WTC11 (cell line): ENCODE results near the gene CHRM3. TPM values are rescaled to one million over a fixed set of nuclear protein-coding genes. Genes with fewer than 3 reads are reported as not detected.

Source experiments
- ATAC-seq: fragments of 200-7000 bp; cut with Tn5 transposase; 2 replicates; pipeline ENCODE4 v1.10.0; 2021; ENCODE audit warnings: mild to moderate bottlenecking, moderate library complexity
- CTCF ChIA-PET: fragments of 300-600 bp; sonication (Branson Sonifier 250); formaldehyde crosslinking; loops from one replicate; lab custom pipeline; 2021; ENCODE audit warnings: antibody characterized with exemption; lab: Charles Lee
- POLR2A ChIA-PET: fragments of 350-600 bp; sonication (Branson Sonifier 250); formaldehyde crosslinking; loops from one replicate; lab custom pipeline; 2021; ENCODE audit warnings: antibody characterized with exemption; lab: Charles Lee
- DNase-seq: peaks from one replicate; pipeline ENCODE4 v3.0.0; 2021; ENCODE audit warnings: low spot score
- H3K27ac Mint-ChIP-seq: 2 replicates; pipeline ENCODE4 v1.8.0; 2021; ENCODE audit warnings: mixed read lengths
- H3K27me3 Mint-ChIP-seq: 2 replicates; pipeline ENCODE4 v1.8.0; 2021; ENCODE audit warnings: low read depth, mild to moderate bottlenecking, moderate library complexity, mixed read lengths
- H3K36me3 Mint-ChIP-seq: 2 replicates; pipeline ENCODE4 v1.8.0; 2021; ENCODE audit warnings: mixed read lengths
- H3K4me1 Mint-ChIP-seq: 2 replicates; pipeline ENCODE4 v1.8.0; 2022; ENCODE audit warnings: mixed read lengths
- H3K4me3 Mint-ChIP-seq: 2 replicates; pipeline ENCODE4 v1.8.0; 2021; ENCODE audit warnings: mild to moderate bottlenecking, moderate library complexity, mixed read lengths
- H3K9me3 Mint-ChIP-seq: 2 replicates; pipeline ENCODE4 v1.8.0; 2021; ENCODE audit warnings: mixed read lengths
- CBFB ChIP-seq: sonication (generic); formaldehyde crosslinking; IDR thresholded peaks from 2 replicates; pipeline ENCODE4 v1.8.1; 2022; ENCODE audit warnings: mild to moderate bottlenecking, low read depth, missing genetic modification reagents
- CREB1 ChIP-seq: sonication (generic); formaldehyde crosslinking; IDR thresholded peaks from 2 replicates; pipeline ENCODE4 v1.8.0; 2023; ENCODE audit warnings: mild to moderate bottlenecking, missing genetic modification reagents
- FOXK1 ChIP-seq: sonication (generic); formaldehyde crosslinking; IDR thresholded peaks from 2 replicates; pipeline ENCODE4 v1.8.0; 2022; ENCODE audit warnings: mild to moderate bottlenecking, moderate library complexity, missing genetic modification reagents
- GRHL2 ChIP-seq: fragments of 250-450 bp; sonication (Bioruptor Pico); IDR thresholded peaks from 2 replicates; pipeline ENCODE4 v1.8.0; 2022; ENCODE audit warnings: mild to moderate bottlenecking, moderate library complexity; ENCODE audit not compliant: insufficient replicate concordance, severe bottlenecking
- GTF2I ChIP-seq: fragments of 250-450 bp; sonication (Bioruptor Pico); conservative IDR thresholded peaks from 2 replicates; pipeline ENCODE4 v1.4.0; 2021; ENCODE audit warnings: mild to moderate bottlenecking
- MYBL2 ChIP-seq: sonication (generic); formaldehyde crosslinking; IDR thresholded peaks from 2 replicates; pipeline ENCODE4 v1.8.1; 2023; ENCODE audit warnings: mild to moderate bottlenecking, moderate library complexity, missing genetic modification reagents
- NR1H2 ChIP-seq: sonication (generic); formaldehyde crosslinking; IDR thresholded peaks from 2 replicates; pipeline ENCODE4 v1.9.0; 2021; ENCODE audit warnings: mild to moderate bottlenecking, moderate library complexity, missing genetic modification reagents
- SP1 ChIP-seq: sonication (generic); formaldehyde crosslinking; conservative IDR thresholded peaks from 2 replicates; pipeline ENCODE4 v1.8.1; 2022; ENCODE audit warnings: missing genetic modification reagents
- ZNF396 ChIP-seq: fragments of 250-450 bp; sonication (Bioruptor Pico); IDR thresholded peaks from 2 replicates; pipeline ENCODE4 v1.8.0; 2021; ENCODE audit warnings: mild to moderate bottlenecking, moderate library complexity, borderline replicate concordance
- ZNF416 ChIP-seq: fragments of 250-450 bp; sonication (Bioruptor Pico); IDR thresholded peaks from 2 replicates; pipeline ENCODE4 v1.9.0; 2021; ENCODE audit warnings: mild to moderate bottlenecking, inconsistent platforms
- total RNA-seq: library from RNA; stranded (reverse); gene quantifications from 3 replicates; pipeline ENCODE4 v1.2.3, GENCODE V29; 2021
- TF ChIP-seq, protein P1 (sequence below): fragments of 250-450 bp; sonication (Bioruptor Pico); IDR thresholded peaks from 2 replicates; pipeline ENCODE4 v1.9.0; 2021; ENCODE audit warnings: mild to moderate bottlenecking, borderline replicate concordance
- TF ChIP-seq, protein P2 (sequence below): sonication (generic); formaldehyde crosslinking; IDR thresholded peaks from 2 replicates; pipeline ENCODE4 v1.8.0; 2023; ENCODE audit warnings: missing genetic modification reagents, mild to moderate bottlenecking, borderline replicate concordance
- TF ChIP-seq, protein P3 (sequence below): sonication (generic); formaldehyde crosslinking; IDR thresholded peaks from 2 replicates; pipeline ENCODE4 v1.8.1; 2022; ENCODE audit warnings: mild to moderate bottlenecking, moderate library complexity, missing genetic modification reagents
- TF ChIP-seq, protein P4 (sequence below): sonication (generic); formaldehyde crosslinking; conservative IDR thresholded peaks from 2 replicates; pipeline ENCODE4 v1.8.1; 2022; ENCODE audit warnings: mild to moderate bottlenecking, missing genetic modification reagents
- TF ChIP-seq, protein P5 (sequence below): fragments of 250-450 bp; sonication (Bioruptor Pico); conservative IDR thresholded peaks from 2 replicates; pipeline ENCODE4 v1.9.0; 2021; ENCODE audit warnings: mild to moderate bottlenecking
- TF ChIP-seq, protein P6 (sequence below): sonication (generic); formaldehyde crosslinking; IDR thresholded peaks from 2 replicates; pipeline ENCODE4 v1.8.0; 2023; ENCODE audit warnings: missing genetic modification reagents
- TF ChIP-seq, protein P7 (sequence below): fragments of 250-450 bp; sonication (Bioruptor Pico); IDR thresholded peaks from 2 replicates; pipeline ENCODE4 v2.1.2; 2022; ENCODE audit warnings: mild to moderate bottlenecking, moderate library complexity
- TF ChIP-seq, protein P8 (sequence below): sonication (generic); formaldehyde crosslinking; IDR thresholded peaks from 2 replicates; pipeline ENCODE4 v1.8.1; 2023; ENCODE audit warnings: mild to moderate bottlenecking, moderate library complexity, missing genetic modification reagents
- TF ChIP-seq, protein P9 (sequence below): sonication (generic); formaldehyde crosslinking; IDR thresholded peaks from 2 replicates; pipeline ENCODE4 v1.8.1; 2022; ENCODE audit warnings: mild to moderate bottlenecking, missing genetic modification reagents, moderate library complexity, borderline replicate concordance

Gene CHRM3
- total RNA-seq, 1 experiment from 2014 or later, result 6.9 TPM

DNA sequence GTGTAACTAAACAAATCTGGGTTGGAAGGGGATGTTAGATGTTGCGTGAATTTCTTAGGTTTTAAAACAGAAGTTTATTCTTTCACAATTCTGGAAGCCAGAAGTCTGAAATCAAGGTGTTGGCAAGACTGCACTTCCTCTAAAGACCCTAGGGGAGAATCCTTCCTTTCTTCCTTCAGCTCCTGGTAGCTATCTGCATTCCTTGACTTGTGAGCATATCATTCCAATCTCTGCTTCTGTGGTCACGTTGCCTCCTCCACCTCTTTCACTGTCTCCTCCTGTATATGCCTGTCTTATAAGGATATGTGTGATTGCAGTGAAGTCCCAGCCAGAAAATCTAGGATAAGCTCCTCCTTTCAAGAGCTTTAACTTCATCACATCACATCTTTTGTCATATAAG is 7.7 kb downstream of the CHRM3 start (continued):
- TF ChIP-seq, protein P1, sequence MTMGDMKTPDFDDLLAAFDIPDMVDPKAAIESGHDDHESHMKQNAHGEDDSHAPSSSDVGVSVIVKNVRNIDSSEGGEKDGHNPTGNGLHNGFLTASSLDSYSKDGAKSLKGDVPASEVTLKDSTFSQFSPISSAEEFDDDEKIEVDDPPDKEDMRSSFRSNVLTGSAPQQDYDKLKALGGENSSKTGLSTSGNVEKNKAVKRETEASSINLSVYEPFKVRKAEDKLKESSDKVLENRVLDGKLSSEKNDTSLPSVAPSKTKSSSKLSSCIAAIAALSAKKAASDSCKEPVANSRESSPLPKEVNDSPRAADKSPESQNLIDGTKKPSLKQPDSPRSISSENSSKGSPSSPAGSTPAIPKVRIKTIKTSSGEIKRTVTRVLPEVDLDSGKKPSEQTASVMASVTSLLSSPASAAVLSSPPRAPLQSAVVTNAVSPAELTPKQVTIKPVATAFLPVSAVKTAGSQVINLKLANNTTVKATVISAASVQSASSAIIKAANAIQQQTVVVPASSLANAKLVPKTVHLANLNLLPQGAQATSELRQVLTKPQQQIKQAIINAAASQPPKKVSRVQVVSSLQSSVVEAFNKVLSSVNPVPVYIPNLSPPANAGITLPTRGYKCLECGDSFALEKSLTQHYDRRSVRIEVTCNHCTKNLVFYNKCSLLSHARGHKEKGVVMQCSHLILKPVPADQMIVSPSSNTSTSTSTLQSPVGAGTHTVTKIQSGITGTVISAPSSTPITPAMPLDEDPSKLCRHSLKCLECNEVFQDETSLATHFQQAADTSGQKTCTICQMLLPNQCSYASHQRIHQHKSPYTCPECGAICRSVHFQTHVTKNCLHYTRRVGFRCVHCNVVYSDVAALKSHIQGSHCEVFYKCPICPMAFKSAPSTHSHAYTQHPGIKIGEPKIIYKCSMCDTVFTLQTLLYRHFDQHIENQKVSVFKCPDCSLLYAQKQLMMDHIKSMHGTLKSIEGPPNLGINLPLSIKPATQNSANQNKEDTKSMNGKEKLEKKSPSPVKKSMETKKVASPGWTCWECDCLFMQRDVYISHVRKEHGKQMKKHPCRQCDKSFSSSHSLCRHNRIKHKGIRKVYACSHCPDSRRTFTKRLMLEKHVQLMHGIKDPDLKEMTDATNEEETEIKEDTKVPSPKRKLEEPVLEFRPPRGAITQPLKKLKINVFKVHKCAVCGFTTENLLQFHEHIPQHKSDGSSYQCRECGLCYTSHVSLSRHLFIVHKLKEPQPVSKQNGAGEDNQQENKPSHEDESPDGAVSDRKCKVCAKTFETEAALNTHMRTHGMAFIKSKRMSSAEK (CRISPR knock-in tag), result no peak
- TF ChIP-seq CREB1 (CRISPR knock-in tag), result no peak
- no peak for TF ChIP-seq FOXK1 (CRISPR knock-in tag)
- no peak for TF ChIP-seq ZNF396 (CRISPR knock-in tag)
- TF ChIP-seq GTF2I, result no peak
- TF ChIP-seq, protein P2, sequence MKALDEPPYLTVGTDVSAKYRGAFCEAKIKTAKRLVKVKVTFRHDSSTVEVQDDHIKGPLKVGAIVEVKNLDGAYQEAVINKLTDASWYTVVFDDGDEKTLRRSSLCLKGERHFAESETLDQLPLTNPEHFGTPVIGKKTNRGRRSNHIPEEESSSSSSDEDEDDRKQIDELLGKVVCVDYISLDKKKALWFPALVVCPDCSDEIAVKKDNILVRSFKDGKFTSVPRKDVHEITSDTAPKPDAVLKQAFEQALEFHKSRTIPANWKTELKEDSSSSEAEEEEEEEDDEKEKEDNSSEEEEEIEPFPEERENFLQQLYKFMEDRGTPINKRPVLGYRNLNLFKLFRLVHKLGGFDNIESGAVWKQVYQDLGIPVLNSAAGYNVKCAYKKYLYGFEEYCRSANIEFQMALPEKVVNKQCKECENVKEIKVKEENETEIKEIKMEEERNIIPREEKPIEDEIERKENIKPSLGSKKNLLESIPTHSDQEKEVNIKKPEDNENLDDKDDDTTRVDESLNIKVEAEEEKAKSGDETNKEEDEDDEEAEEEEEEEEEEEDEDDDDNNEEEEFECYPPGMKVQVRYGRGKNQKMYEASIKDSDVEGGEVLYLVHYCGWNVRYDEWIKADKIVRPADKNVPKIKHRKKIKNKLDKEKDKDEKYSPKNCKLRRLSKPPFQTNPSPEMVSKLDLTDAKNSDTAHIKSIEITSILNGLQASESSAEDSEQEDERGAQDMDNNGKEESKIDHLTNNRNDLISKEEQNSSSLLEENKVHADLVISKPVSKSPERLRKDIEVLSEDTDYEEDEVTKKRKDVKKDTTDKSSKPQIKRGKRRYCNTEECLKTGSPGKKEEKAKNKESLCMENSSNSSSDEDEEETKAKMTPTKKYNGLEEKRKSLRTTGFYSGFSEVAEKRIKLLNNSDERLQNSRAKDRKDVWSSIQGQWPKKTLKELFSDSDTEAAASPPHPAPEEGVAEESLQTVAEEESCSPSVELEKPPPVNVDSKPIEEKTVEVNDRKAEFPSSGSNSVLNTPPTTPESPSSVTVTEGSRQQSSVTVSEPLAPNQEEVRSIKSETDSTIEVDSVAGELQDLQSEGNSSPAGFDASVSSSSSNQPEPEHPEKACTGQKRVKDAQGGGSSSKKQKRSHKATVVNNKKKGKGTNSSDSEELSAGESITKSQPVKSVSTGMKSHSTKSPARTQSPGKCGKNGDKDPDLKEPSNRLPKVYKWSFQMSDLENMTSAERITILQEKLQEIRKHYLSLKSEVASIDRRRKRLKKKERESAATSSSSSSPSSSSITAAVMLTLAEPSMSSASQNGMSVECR, result no peak
- TF ChIP-seq, protein P3, sequence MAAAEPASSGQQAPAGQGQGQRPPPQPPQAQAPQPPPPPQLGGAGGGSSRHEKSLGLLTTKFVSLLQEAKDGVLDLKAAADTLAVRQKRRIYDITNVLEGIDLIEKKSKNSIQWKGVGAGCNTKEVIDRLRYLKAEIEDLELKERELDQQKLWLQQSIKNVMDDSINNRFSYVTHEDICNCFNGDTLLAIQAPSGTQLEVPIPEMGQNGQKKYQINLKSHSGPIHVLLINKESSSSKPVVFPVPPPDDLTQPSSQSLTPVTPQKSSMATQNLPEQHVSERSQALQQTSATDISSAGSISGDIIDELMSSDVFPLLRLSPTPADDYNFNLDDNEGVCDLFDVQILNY (CRISPR knock-in tag), result no peak
- no peak for TF ChIP-seq GRHL2 (CRISPR knock-in tag)
- TF ChIP-seq, protein P4, sequence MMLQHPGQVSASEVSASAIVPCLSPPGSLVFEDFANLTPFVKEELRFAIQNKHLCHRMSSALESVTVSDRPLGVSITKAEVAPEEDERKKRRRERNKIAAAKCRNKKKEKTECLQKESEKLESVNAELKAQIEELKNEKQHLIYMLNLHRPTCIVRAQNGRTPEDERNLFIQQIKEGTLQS, result no peak
- TF ChIP-seq, protein P5, sequence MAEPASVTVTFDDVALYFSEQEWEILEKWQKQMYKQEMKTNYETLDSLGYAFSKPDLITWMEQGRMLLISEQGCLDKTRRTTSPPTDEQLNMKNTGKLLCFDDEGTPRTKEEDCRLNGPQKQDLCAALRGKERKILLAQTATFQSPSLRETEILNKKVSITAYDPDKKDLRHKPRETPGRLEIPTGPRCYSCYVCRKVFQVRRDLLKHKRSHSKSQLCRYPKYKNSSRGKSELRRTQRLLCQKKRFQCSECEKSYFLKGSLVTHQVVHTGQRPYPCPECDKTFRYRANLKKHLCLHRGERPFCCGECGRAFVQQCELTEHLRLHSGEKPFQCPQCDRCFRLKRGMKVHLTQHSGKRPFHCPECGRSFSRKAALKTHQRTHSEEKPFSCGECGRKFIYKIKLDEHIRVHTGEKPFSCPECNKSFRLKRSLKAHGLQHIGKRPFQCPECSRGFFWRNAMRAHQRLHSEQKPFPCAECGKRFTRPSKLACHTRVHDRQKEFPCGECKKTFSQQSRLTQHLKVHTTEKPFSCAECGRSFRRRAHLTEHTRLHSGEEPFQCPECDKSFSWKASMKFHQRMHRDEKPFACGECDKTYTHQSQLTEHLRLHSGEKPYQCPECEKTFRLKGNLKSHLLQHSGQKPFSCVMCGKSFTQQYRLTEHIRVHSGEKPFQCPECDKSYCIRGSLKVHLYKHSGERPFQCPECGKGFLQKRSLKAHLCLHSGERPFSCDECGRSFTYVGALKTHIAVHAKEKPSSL (CRISPR knock-in tag), result no peak
- TF ChIP-seq, all 79 proteins: peak for 0

DNA sequence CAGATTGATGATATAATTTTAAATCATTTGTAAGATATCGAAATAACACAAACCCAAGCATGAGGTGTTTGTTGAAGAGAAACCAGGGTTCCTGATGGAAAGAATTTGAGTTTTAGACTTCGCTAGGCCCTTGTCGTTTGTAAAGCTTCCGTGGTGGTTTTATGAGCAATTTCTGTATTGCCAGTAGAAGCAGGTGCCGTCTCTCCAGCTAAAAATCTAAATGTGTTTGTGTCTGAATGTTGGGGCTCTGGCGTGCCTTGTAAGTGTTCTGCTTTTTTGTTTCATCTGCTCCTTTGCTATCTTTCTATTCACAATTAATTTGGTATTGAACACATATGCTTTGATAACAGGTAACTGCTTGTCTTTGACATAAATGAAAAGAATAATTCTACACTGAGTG is 27.5 kb downstream of the CHRM3 start:
- DNase-seq (no peak), ATAC-seq (no peak)
- Mint-ChIP-seq H3K27ac (no peak overlapping the region), H3K9me3 (peaks cover 5% of the 10 kb centered on the region; the same call in 1 of the 2 replicates), H3K27me3 (no peaks in the 10 kb centered on the region), H3K4me1 (no peaks in the 10 kb centered on the region), H3K4me3 (no peak overlapping the region), H3K36me3 (0 out of 2 replicates have a peak, but pooled peaks cover 3% of the 10 kb centered on the region)
- ChIA-PET CTCF (no interaction called here), POLR2A (no interaction called here)
- TF ChIP-seq ZNF416 (CRISPR knock-in tag) (no peak), CBFB (no peak), SP1 (CRISPR knock-in tag) (no peak), NR1H2 (no peak), MYBL2 (no peak)
- TF ChIP-seq, protein P6, sequence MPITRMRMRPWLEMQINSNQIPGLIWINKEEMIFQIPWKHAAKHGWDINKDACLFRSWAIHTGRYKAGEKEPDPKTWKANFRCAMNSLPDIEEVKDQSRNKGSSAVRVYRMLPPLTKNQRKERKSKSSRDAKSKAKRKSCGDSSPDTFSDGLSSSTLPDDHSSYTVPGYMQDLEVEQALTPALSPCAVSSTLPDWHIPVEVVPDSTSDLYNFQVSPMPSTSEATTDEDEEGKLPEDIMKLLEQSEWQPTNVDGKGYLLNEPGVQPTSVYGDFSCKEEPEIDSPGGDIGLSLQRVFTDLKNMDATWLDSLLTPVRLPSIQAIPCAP (CRISPR knock-in tag), result no peak
- TF ChIP-seq, protein P7, sequence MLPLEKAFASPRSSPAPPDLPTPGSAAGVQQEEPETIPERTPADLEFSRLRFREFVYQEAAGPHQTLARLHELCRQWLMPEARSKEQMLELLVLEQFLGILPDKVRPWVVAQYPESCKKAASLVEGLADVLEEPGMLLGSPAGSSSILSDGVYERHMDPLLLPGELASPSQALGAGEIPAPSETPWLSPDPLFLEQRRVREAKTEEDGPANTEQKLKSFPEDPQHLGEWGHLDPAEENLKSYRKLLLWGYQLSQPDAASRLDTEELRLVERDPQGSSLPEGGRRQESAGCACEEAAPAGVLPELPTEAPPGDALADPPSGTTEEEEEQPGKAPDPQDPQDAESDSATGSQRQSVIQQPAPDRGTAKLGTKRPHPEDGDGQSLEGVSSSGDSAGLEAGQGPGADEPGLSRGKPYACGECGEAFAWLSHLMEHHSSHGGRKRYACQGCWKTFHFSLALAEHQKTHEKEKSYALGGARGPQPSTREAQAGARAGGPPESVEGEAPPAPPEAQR (CRISPR knock-in tag), result no peak
- TF ChIP-seq, protein P8, sequence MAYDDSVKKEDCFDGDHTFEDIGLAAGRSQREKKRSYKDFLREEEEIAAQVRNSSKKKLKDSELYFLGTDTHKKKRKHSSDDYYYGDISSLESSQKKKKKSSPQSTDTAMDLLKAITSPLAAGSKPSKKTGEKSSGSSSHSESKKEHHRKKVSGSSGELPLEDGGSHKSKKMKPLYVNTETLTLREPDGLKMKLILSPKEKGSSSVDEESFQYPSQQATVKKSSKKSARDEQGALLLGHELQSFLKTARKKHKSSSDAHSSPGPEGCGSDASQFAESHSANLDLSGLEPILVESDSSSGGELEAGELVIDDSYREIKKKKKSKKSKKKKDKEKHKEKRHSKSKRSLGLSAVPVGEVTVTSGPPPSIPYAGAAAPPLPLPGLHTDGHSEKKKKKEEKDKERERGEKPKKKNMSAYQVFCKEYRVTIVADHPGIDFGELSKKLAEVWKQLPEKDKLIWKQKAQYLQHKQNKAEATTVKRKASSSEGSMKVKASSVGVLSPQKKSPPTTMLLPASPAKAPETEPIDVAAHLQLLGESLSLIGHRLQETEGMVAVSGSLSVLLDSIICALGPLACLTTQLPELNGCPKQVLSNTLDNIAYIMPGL (CRISPR knock-in tag), result no peak
- TF ChIP-seq, protein P9, sequence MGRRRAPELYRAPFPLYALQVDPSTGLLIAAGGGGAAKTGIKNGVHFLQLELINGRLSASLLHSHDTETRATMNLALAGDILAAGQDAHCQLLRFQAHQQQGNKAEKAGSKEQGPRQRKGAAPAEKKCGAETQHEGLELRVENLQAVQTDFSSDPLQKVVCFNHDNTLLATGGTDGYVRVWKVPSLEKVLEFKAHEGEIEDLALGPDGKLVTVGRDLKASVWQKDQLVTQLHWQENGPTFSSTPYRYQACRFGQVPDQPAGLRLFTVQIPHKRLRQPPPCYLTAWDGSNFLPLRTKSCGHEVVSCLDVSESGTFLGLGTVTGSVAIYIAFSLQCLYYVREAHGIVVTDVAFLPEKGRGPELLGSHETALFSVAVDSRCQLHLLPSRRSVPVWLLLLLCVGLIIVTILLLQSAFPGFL (CRISPR knock-in tag), result no peak
